ENCODE results near the gene OR11H6. TPM values are rescaled to one million over a fixed set of nuclear protein-coding genes. Genes with fewer than 3 reads are reported as not detected.
"Not testable (repeated sequence)": the region's sequence is repeated elsewhere in the genome, so short reads cannot be mapped to it uniquely, and the experiment has no call there.

The OR11H6 gene
- total and polyA plus RNA-seq, 9 of the 15 experiments (the other 6 are each of a cell fraction or from before 2014, with no cell fraction given), result not detected

GRCh38 chr14:20174205-20174604 is 49.3 kb upstream of the OR11H6 start:
- BruUV-seq (replicated peaks); H3K4me3 ChIP-seq; H3K36me3 ChIP-seq (ENCODE audit: control insufficient read depth, insufficient read depth, low read length); intact Hi-C loops (cut with micrococcal nuclease); H3K27ac ChIP-seq (ENCODE audit: extremely low read depth, low read depth, low read length); in situ Hi-C loops (cut with MboI); H4K20me1 ChIP-seq (replicated peaks; ENCODE audit: control insufficient read depth, insufficient read depth, low read length); H3K4me2 ChIP-seq (ENCODE audit: insufficient read depth, low read length); H2AFZ ChIP-seq (ENCODE audit: low read depth, low read length); H3K9me1 ChIP-seq (ENCODE audit: control insufficient read depth, insufficient read depth, low read length); CTCF ChIA-PET (ENCODE audit: low intra/inter-chr PET ratio); H3K9ac ChIP-seq (ENCODE audit: insufficient read depth in 1 of 2, low read depth in 2 of 2, low read length in 2 of 2); H3K27me3 ChIP-seq (ENCODE audit: control insufficient read depth in 2 of 2, insufficient read depth in 2 of 2, low read length in 2 of 2); H3K9me3 ChIP-seq (replicated peaks; ENCODE audit: control insufficient read depth, insufficient read depth, low read depth, low read length); DNase-seq (ENCODE audit: extremely low read depth in 1 of 4, low spot score in 3 of 4); FAIRE-seq; H3K79me2 ChIP-seq (ENCODE audit: control insufficient read depth, insufficient read depth, low read length); ATAC-seq: not testable (repeated sequence)
- POLR2A ChIA-PET, result interaction anchor here (0.7 kb wide), 1 partner anchor 246 kb away, joined by 3 read pairs; no protein-coding TSS in a partner anchor
- TF ChIP-seq BCOR (IDR thresholded peaks at IDR 0.05), result peak; percentile 77
- TF ChIP-seq ZNF146 (CRISPR knock-in tag; IDR thresholded peaks at IDR 0.05; ENCODE audit: unreplicated experiment), result peak; percentile 15
- peaks cover 10 to 31% of the 10 kb centered on the region in 2 experiments for H3K4me1 ChIP-seq (replicated peaks in 1 of 2; ENCODE audit: control insufficient read depth in 2 of 2, insufficient read depth in 2 of 2, low read length in 2 of 2)

- intact Hi-C loops (cut with micrococcal nuclease), result no loop called here
- peaks cover 10 to 39% of the 10 kb centered on the region in 2 experiments for H3K4me1 ChIP-seq (replicated peaks in 1 of 2; ENCODE audit: control insufficient read depth in 2 of 2, insufficient read depth in 2 of 2, low read length in 2 of 2)
- in situ Hi-C loops (cut with MboI), result no loop called here
- ChIA-PET POLR2A (no interaction called here), CTCF (ENCODE audit: low intra/inter-chr PET ratio) (no interaction called here)
- ATAC-seq (0 out of 3 replicates have a peak, but pooled peaks have one; percentile 18), DNase-seq (ENCODE audit: extremely low read depth in 1 of 4, low spot score in 3 of 4) (peak in 1 of 4 experiments; percentile 41), FAIRE-seq (no peak)
- 3% methylated on average over 6 of the region's 6 CpGs for WGBS (ENCODE audit: insufficient coverage, low coverage, missing lambda C conversion rate)
- peak overlapping the region in 1 of 2 experiments; percentile 35; a peak in 1 of 4 replicates for H3K9ac ChIP-seq (ENCODE audit: insufficient read depth in 1 of 2, low read depth in 2 of 2, low read length in 2 of 2)
- H3K36me3 ChIP-seq (ENCODE audit: control insufficient read depth, insufficient read depth, low read length), result no peaks in the 10 kb centered on the region
- H2AFZ ChIP-seq (ENCODE audit: low read depth, low read length), result peak overlapping the region; percentile 73
- no TSS peak for BruUV-seq (replicated peaks)
- H3K79me2 ChIP-seq (ENCODE audit: control insufficient read depth, insufficient read depth, low read length), result no peaks in the 10 kb centered on the region
- H4K20me1 ChIP-seq (replicated peaks; ENCODE audit: control insufficient read depth, insufficient read depth, low read length), result no peaks in the 10 kb centered on the region
- H3K9me3 ChIP-seq (replicated peaks; ENCODE audit: control insufficient read depth, insufficient read depth, low read depth, low read length), result peaks cover 10% of the 10 kb centered on the region
- H3K27ac ChIP-seq (ENCODE audit: extremely low read depth, low read depth, low read length), result peak overlapping the region; percentile 92
- H3K9me1 ChIP-seq (ENCODE audit: control insufficient read depth, insufficient read depth, low read length), result no peaks in the 10 kb centered on the region
- H3K4me2 ChIP-seq (ENCODE audit: insufficient read depth, low read length), result peak overlapping the region; percentile 4; the same call in 1 of the 2 replicates
- no peaks in the 10 kb centered on the region for H3K27me3 ChIP-seq (ENCODE audit: control insufficient read depth in 2 of 2, insufficient read depth in 2 of 2, low read length in 2 of 2)
- no peak overlapping the region for H3K4me3 ChIP-seq
- no peak for TF ChIP-seq MEF2A (IDR thresholded peaks at IDR 0.05; ENCODE audit: control insufficient read depth, low read depth, low read length)
- TF ChIP-seq CHD7 (IDR thresholded peaks at IDR 0.05; ENCODE audit: low read depth, low read length), result no peak
These were observed 47.2 kb upstream of the OR11H6 start for GRCh38 chr14:20176330-20176729.
